DMS53 treated with DMSO at 0.1 percent for 48 hours (cell line): ENCODE results near the gene FADS1.

Experiments
- DNase-seq: peaks from one replicate; lab custom pipeline; 2025; ENCODE audit not compliant: unreplicated experiment; lab: John Stamatoyannopoulos, UW

FADS1 gene

GRCh38 chr11:61778920-61779650, 37.7 kb downstream of the FADS1 start:
- no peak for DNase-seq

- no peak for DNase-seq
Observed at GRCh38 chr11:61778357-61778886, 38.4 kb downstream of the FADS1 start.

- no peak for DNase-seq
Observed at GRCh38 chr11:61777234-61778090, 39.3 kb downstream of the FADS1 start.

GRCh38 chr11:61776561-61777075, 40.2 kb downstream of the FADS1 start:
- peak; percentile 43 for DNase-seq

- DNase-seq, result no peak
Observed at GRCh38 chr11:61775606-61776554, 40.9 kb downstream of the FADS1 start.

GRCh38 chr11:61775106-61775505, 41.7 kb downstream of the FADS1 start:
- no peak for DNase-seq

- no peak for DNase-seq
Observed at GRCh38 chr11:61774411-61774810, 42.4 kb downstream of the FADS1 start.

- DNase-seq, result no peak
Observed at GRCh38 chr11:61773809-61774208, 43.0 kb downstream of the FADS1 start.

GRCh38 chr11:61773356-61773755, 43.4 kb downstream of the FADS1 start:
- DNase-seq, result no peak

- no peak for DNase-seq
Observed at GRCh38 chr11:61771985-61772455, 44.8 kb downstream of the FADS1 start.

- DNase-seq, result no peak
Observed at GRCh38 chr11:61771195-61771894, 45.5 kb downstream of the FADS1 start.

- no peak for DNase-seq
Observed at GRCh38 chr11:61769946-61770683, 46.7 kb downstream of the FADS1 start.

GRCh38 chr11:61769169-61769920, 47.5 kb downstream of the FADS1 start:
- no peak for DNase-seq

GRCh38 chr11:61768376-61769076, 48.3 kb downstream of the FADS1 start:
- no peak for DNase-seq

GRCh38 chr11:61766353-61766841, 50.4 kb downstream of the FADS1 start:
- no peak for DNase-seq

GRCh38 chr11:61765550-61766253, 51.1 kb downstream of the FADS1 start:
- no peak for DNase-seq

GRCh38 chr11:61764606-61765260, 52.1 kb downstream of the FADS1 start:
- no peak for DNase-seq
